ENCODE results near the gene RBKS. TPM values are rescaled to one million over a fixed set of nuclear protein-coding genes. Genes with fewer than 3 reads are reported as not detected.
A peak's percentile ranks its signal among the peaks of the same experiment; 100 is the strongest.

The RBKS gene
- total and polyA plus RNA-seq, 2 of the 13 experiments (the other 11 are each of a cell fraction or from before 2014, with no cell fraction given), result 7.7 to 8.3 TPM

GRCh38 chr2:27752551-27753237 is 137.5 kb downstream of the RBKS start (continued):
- TF ChIP-seq ZNF800 (CRISPR knock-in tag; IDR thresholded peaks at IDR 0.05) (no peak; the same call in 1 of the 2 replicates), BCL6 (CRISPR knock-in tag; IDR thresholded peaks at IDR 0.05) (peak; percentile 50), HNRNPH1 (optimal IDR thresholded peaks at IDR 0.05; ENCODE audit: low read depth, low read length) (no peak), ZNF780A (CRISPR knock-in tag; IDR thresholded peaks at IDR 0.05) (peak; percentile 53; the same call in 1 of the 2 replicates), ERF (CRISPR knock-in tag; IDR thresholded peaks at IDR 0.05) (peak; percentile 29; the same call in 1 of the 2 replicates), RFX1 (IDR thresholded peaks at IDR 0.05) (no peak), HNF1A (IDR thresholded peaks at IDR 0.05; ENCODE audit: low read depth) (0 out of 2 replicates have a peak, but pooled peaks have one; percentile 26), HNF1A (CRISPR knock-in tag; IDR thresholded peaks at IDR 0.05; ENCODE audit: borderline replicate concordance) (peak; percentile 59; the same call in 1 of the 2 replicates), ZNF180 (CRISPR knock-in tag; IDR thresholded peaks at IDR 0.05; ENCODE audit: borderline replicate concordance, low read depth) (no peak), DRAP1 (CRISPR knock-in tag; IDR thresholded peaks at IDR 0.05) (no peak), KDM5A (IDR thresholded peaks at IDR 0.05; ENCODE audit: borderline replicate concordance, low read length) (peak; percentile 21; the same call in 1 of the 2 replicates), HOMEZ (CRISPR knock-in tag; IDR thresholded peaks at IDR 0.05; ENCODE audit: low read depth) (no peak), BHLHE40 (IDR thresholded peaks at IDR 0.05; ENCODE audit: low read length) (no peak), ZBTB8A (CRISPR knock-in tag; IDR thresholded peaks at IDR 0.05; ENCODE audit: borderline replicate concordance, low read depth) (peak; percentile 80; the same call in 1 of the 2 replicates), MED1 (CRISPR knock-in tag; IDR thresholded peaks at IDR 0.05) (no peak), ZNF484 (CRISPR knock-in tag; IDR thresholded peaks at IDR 0.05; ENCODE audit: borderline replicate concordance, low read depth) (no peak), FOXA3 (CRISPR knock-in tag; IDR thresholded peaks at IDR 0.05) (0 out of 2 replicates have a peak, but pooled peaks have one; percentile 23), HOXA5 (CRISPR knock-in tag; IDR thresholded peaks at IDR 0.05) (no peak), TBP (CRISPR knock-in tag; IDR thresholded peaks at IDR 0.05) (no peak), CCDC6 (CRISPR knock-in tag; IDR thresholded peaks at IDR 0.05) (peak; percentile 34; the same call in 1 of the 2 replicates), NCOA2 (CRISPR knock-in tag; IDR thresholded peaks at IDR 0.05) (0 out of 2 replicates have a peak, but pooled peaks have one; percentile 64)

Measured in HepG2 (cell line).